PC-9 (cell line): ENCODE data around the gene PLEKHM2. TPM values are rescaled to one million over a fixed set of nuclear protein-coding genes. Genes with fewer than 3 reads are reported as not detected.

Experiments
- BruUV-seq: library from RNA; stranded (reverse); fragments of 400-500 nt; replicated peaks from 2 replicates; lab custom pipeline; 2021; lab: Mats Ljungman, UMichigan
- CTCF ChIA-PET: fragments of 300-600 bp; sonication (Branson Sonifier 250); formaldehyde crosslinking; loops from one replicate; lab custom pipeline; 2022; ENCODE audit warnings: antibody characterized with exemption; lab: Charles Lee
- POLR2A ChIA-PET: fragments of 300-600 bp; sonication (Branson Sonifier 250); formaldehyde crosslinking; loops from one replicate; lab custom pipeline; 2022; ENCODE audit warnings: antibody characterized with exemption; ENCODE audit not compliant: unreplicated experiment; lab: Charles Lee
- DNase-seq, 2 experiments: peaks; one replicate each; pipeline versions ENCODE4 v3.0.0 to v3.0.0-alpha.2; 2015 to 2022; ENCODE audit warnings: mixed read lengths in 1 of 2
- H2AFZ ChIP-seq: fragments of 200-600 bp; sonication (generic); 2 replicates; pipeline ENCODE4 v1.8.1; 2017; ENCODE audit warnings: antibody characterized with exemption
- H3F3A ChIP-seq: fragments of 200-600 bp; sonication (generic); 2 replicates; pipeline ENCODE4 v1.8.1; 2017; ENCODE audit warnings: antibody characterized with exemption, mild to moderate bottlenecking, low read depth; ENCODE audit not compliant: insufficient read depth
- H3K27ac ChIP-seq: fragments of 200-600 bp; sonication (generic); 2 replicates; pipeline ENCODE4 v1.6.1; 2016; ENCODE audit warnings: mixed run types
- H3K27me3 ChIP-seq: fragments of 200-600 bp; sonication (generic); 2 replicates; pipeline ENCODE4 v1.6.1; 2016; ENCODE audit warnings: low read depth, mixed run types; ENCODE audit not compliant: insufficient read depth
- H3K36me3 ChIP-seq: fragments of 200-600 bp; sonication (generic); 2 replicates; pipeline ENCODE4 v1.6.1; 2016; ENCODE audit warnings: low read depth, mixed run types
- H3K4me1 ChIP-seq: fragments of 200-600 bp; sonication (generic); replicated peaks from 2 replicates; pipeline ENCODE4 v1.6.1; 2016; ENCODE audit warnings: mixed run types; ENCODE audit not compliant: insufficient read depth
- H3K4me2 ChIP-seq: fragments of 200-600 bp; sonication (generic); 2 replicates; pipeline ENCODE4 v1.6.1; 2017; ENCODE audit warnings: mixed run types
- H3K4me3 ChIP-seq: fragments of 200-600 bp; sonication (generic); 2 replicates; pipeline ENCODE4 v1.6.1; 2016; ENCODE audit warnings: mixed run types
- H3K79me2 ChIP-seq: fragments of 200-600 bp; sonication (generic); 2 replicates; pipeline ENCODE4 v1.6.1; 2017; ENCODE audit warnings: low read depth, mixed run types
- H3K9me2 ChIP-seq: fragments of 200-600 bp; sonication (generic); 2 replicates; pipeline ENCODE4 v1.8.1; 2017; ENCODE audit warnings: mild to moderate bottlenecking; ENCODE audit not compliant: insufficient read depth
- H3K9me3 ChIP-seq: fragments of 200-600 bp; sonication (generic); 2 replicates; pipeline ENCODE4 v1.8.1; 2016; ENCODE audit warnings: low read depth; ENCODE audit not compliant: insufficient read depth
- H4K20me1 ChIP-seq: fragments of 200-600 bp; sonication (generic); 2 replicates; pipeline ENCODE4 v1.8.1; 2017; ENCODE audit not compliant: insufficient read depth
- EZH2 ChIP-seq: fragments of 200-600 bp; sonication (generic); IDR thresholded peaks from 2 replicates; pipeline ENCODE4 v1.8.0; 2017; ENCODE audit warnings: antibody characterized with exemption, low read depth
- intact Hi-C: fragments of 100-400 bp; cut with micrococcal nuclease; formaldehyde crosslinking; loops from one replicate; pipeline ENCODE4 v1.10.0; 2022; ENCODE audit not compliant: unreplicated experiment
- total RNA-seq: library from RNA; stranded (reverse); gene quantifications from 2 replicates; pipeline ENCODE4 v1.2.3, GENCODE V29; 2021
- TF ChIP-seq, protein P1 (sequence below): fragments of 200-600 bp; sonication (generic); conservative IDR thresholded peaks from 2 replicates; pipeline ENCODE4 v1.6.1; 2017; ENCODE audit warnings: mixed run types, antibody characterized with exemption, mild to moderate bottlenecking, moderate library complexity

The PLEKHM2 gene
- total RNA-seq, 1 experiment from 2014 or later, result 45.9 TPM

DNA sequence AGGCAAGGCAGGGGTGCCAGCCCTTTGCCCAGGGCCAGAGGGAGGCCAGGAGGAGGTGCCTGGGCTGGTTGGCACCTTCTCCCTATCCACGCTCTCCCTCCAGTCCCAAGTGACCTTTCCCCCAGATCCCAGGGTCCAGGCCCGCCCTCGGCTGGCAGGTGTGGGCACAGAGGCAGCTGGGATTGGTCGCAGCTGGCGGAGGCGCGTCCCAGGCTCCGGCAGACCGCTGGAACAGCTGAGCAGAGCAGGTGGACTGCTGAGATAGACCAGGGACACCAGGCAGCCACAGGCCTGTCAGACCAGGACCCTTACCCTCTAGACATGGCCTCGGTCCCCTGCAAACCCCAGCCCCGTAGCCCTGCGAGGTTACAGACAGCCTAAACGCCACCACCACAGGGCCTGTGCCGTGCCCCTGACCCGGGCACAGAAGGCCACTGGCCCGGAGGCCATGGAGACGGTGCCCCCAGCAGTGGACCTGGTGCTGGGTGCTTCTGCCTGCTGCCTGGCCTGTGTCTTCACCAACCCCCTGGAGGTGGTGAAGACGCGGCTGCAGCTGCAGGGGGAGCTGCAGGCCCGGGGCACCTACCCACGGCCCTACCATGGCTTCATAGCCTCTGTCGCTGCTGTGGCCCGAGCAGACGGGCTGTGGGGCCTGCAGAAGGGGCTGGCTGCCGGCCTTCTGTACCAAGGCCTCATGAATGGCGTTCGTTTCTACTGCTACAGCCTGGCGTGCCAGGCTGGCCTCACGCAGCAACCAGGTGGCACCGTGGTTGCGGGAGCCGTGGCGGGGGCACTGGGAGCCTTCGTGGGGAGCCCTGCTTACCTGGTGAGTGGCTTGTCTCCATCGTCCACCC, 52.1 kb downstream of the PLEKHM2 start, which contains the start of gene SLC25A34:
TSS of gene SLC25A34 (plus strand) at position 221 of the 854 bp plus-strand sequence. CDS start at position 449, 228 bp downstream.
- no TSS peak for BruUV-seq
- H2AFZ ChIP-seq, result no peak within 1 kb of the TSS
- CTCF ChIA-PET, result no interaction called here
- H3K9me2 ChIP-seq, result no peaks in the 10 kb centered on the region
- intact Hi-C loops, result no loop called here
- H3K27me3 ChIP-seq, result no peaks in the 10 kb centered on the region
- POLR2A ChIA-PET, result no interaction called here
- H3K4me3 ChIP-seq, result no peak within 1 kb of the TSS
- no peaks in the 10 kb centered on the region for H3F3A ChIP-seq
- H3K4me1 ChIP-seq, result no peaks in the 10 kb centered on the region
- H3K4me2 ChIP-seq, result no peak within 1 kb of the TSS
- no peak for DNase-seq
- H3K79me2 ChIP-seq, result no peaks in the 10 kb centered on the region
- no peaks in the 10 kb centered on the region for H3K9me3 ChIP-seq
- H4K20me1 ChIP-seq, result no peaks in the 10 kb centered on the region
- TF ChIP-seq, protein P1, sequence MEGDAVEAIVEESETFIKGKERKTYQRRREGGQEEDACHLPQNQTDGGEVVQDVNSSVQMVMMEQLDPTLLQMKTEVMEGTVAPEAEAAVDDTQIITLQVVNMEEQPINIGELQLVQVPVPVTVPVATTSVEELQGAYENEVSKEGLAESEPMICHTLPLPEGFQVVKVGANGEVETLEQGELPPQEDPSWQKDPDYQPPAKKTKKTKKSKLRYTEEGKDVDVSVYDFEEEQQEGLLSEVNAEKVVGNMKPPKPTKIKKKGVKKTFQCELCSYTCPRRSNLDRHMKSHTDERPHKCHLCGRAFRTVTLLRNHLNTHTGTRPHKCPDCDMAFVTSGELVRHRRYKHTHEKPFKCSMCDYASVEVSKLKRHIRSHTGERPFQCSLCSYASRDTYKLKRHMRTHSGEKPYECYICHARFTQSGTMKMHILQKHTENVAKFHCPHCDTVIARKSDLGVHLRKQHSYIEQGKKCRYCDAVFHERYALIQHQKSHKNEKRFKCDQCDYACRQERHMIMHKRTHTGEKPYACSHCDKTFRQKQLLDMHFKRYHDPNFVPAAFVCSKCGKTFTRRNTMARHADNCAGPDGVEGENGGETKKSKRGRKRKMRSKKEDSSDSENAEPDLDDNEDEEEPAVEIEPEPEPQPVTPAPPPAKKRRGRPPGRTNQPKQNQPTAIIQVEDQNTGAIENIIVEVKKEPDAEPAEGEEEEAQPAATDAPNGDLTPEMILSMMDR, result no peak
- TF ChIP-seq EZH2, result no peak
- H3K36me3 ChIP-seq, result no peaks in the 10 kb centered on the region
- no peak within 1 kb of the TSS for H3K27ac ChIP-seq

DNA sequence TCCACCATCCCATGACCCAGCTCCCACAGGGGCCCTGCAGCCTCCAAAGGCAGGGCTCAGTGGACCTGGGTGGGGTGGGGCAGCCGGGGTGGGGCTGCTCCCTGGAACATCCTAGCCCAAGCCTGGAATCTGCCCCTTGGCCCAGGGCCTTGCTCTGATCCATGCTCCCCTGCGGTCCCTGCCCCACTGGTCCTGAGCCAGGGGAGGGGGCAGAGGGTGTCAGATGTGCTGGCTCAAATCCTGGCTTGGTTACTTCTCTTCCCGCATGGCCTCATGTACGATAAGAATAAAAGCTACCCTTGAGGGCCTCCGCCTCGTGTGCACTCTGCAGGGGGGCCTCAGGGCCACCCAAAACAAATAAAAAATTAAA, 52.8 kb downstream of the PLEKHM2 start:
- no peak overlapping the region for H3K4me3 ChIP-seq
- POLR2A ChIA-PET, result interaction anchor here (0.6 kb wide), 1 partner anchor 96 kb away, joined by 16 read pairs; no protein-coding TSS in a partner anchor
- H3K36me3 ChIP-seq, result no peaks in the 10 kb centered on the region
- DNase-seq, result no peak
- no peaks in the 10 kb centered on the region for H4K20me1 ChIP-seq
- H3K9me2 ChIP-seq, result no peaks in the 10 kb centered on the region
- no peaks in the 10 kb centered on the region for H3K27me3 ChIP-seq
- no peak overlapping the region for H3K27ac ChIP-seq
- no peak for TF ChIP-seq EZH2
- TF ChIP-seq, protein P1, result no peak
- no TSS peak for BruUV-seq
- CTCF ChIA-PET, result no interaction called here
- no peak overlapping the region for H3K4me2 ChIP-seq
- H3K4me1 ChIP-seq, result no peaks in the 10 kb centered on the region
- intact Hi-C loops, result no loop called here
- no peaks in the 10 kb centered on the region for H3K79me2 ChIP-seq
- H2AFZ ChIP-seq, result no peak overlapping the region
- H3F3A ChIP-seq, result no peaks in the 10 kb centered on the region
- H3K9me3 ChIP-seq, result no peaks in the 10 kb centered on the region

DNA sequence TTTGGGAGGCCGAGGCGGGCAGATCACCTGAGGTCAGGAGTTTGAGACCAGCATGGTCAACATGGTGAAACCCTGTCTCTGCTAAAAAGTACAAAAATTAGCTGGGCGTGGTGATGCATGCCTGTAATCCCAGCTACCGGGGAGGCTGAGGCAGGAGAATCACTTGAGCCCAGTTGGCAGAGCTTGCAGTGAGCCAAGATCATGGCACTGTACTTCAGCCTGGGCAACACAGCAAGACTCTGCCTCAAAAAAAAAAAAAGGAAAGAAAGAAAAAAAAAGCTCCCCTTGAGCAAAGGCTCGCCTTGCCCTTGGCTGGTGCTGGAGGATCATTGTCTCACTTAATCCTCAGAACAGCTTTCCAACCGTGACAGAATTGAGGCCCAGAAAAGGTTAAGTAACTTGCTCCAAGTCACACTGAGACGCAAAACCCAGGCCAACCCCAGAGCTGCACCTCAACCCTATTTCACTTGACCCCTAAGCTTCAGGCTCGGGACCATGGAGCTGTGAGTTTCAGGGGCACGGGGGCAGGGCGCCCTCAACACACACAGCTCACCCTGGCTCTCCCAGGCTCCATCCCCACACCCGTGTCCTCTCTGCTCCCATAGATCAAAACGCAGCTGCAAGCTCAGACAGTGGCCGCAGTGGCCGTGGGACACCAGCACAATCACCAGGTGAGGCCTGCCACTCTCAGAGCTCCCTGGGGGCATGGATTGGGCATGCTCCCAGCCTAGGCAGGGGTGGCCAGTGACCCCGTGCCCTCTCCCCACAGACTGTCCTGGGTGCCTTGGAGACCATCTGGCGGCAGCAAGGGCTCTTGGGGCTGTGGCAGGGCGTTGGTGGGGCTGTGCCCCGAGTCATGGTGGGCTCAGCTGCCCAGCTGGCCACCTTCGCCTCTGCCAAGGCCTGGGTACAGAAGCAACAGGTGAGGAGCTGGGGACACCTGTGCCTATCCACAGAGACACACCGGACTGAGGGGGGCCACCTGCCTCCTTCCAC, 53.5 kb downstream of the PLEKHM2 start:
- Histone ChIP-seq H2AFZ (no peak overlapping the region), H3K4me3 (no peak overlapping the region), H3F3A (no peaks in the 10 kb centered on the region), H3K9me3 (no peaks in the 10 kb centered on the region), H3K4me2 (no peak overlapping the region), H3K27me3 (no peaks in the 10 kb centered on the region), H3K27ac (no peak overlapping the region), H3K9me2 (no peaks in the 10 kb centered on the region), H3K4me1 (no peaks in the 10 kb centered on the region), H3K36me3 (no peaks in the 10 kb centered on the region), H4K20me1 (no peaks in the 10 kb centered on the region), H3K79me2 (no peaks in the 10 kb centered on the region)
- CTCF ChIA-PET, result interaction anchor here (0.6 kb wide), 2 partner anchors 64 to 86 kb away, joined by 4 read pairs; no protein-coding TSS in a partner anchor
- intact Hi-C loops, result no loop called here
- no TSS peak for BruUV-seq
- POLR2A ChIA-PET, result interaction anchor here (0.6 kb wide), 1 partner anchor 96 kb away, joined by 16 read pairs; no protein-coding TSS in a partner anchor
- no peak for TF ChIP-seq EZH2
- TF ChIP-seq, protein P1, result no peak
- DNase-seq, result no peak
